Nephron progenitor cell (in vitro differentiated cells): ENCODE data around the gene PPP2R5E.

Experiments used
- DNase-seq: peaks from one replicate; pipeline ENCODE4 v3.0.0; 2021
- H3K27ac Mint-ChIP-seq: 2 replicates; pipeline ENCODE4 v1.8.0; 2021; ENCODE audit warnings: mild to moderate bottlenecking, moderate library complexity, mixed read lengths
- H3K27me3 Mint-ChIP-seq: 2 replicates; pipeline ENCODE4 v1.8.0; 2021; ENCODE audit warnings: mild to moderate bottlenecking, low read depth, mixed read lengths; ENCODE audit not compliant: poor library complexity
- H3K36me3 Mint-ChIP-seq: 2 replicates; pipeline ENCODE4 v1.8.0; 2021; ENCODE audit warnings: low read depth, mixed read lengths
- H3K4me1 Mint-ChIP-seq: 2 replicates; pipeline ENCODE4 v1.8.0; 2021; ENCODE audit warnings: mixed read lengths
- H3K4me3 Mint-ChIP-seq: 2 replicates; pipeline ENCODE4 v1.8.0; 2021; ENCODE audit warnings: mild to moderate bottlenecking, moderate library complexity, mixed read lengths
- H3K9me3 Mint-ChIP-seq: 2 replicates; pipeline ENCODE4 v1.8.0; 2021; ENCODE audit warnings: mild to moderate bottlenecking, moderate library complexity, mixed read lengths
- CTCF ChIP-seq: fragments of 200-600 bp; sonication (generic); IDR thresholded peaks from 2 replicates; pipeline ENCODE4 v1.5.0; 2021; ENCODE audit warnings: antibody characterized with exemption

The PPP2R5E gene

GRCh38 chr14:63361790-63362189 is 181.4 kb downstream of the PPP2R5E start:
- peaks cover 37% of the 10 kb centered on the region for H3K36me3 Mint-ChIP-seq
- H3K9me3 Mint-ChIP-seq, result peaks cover 32% of the 10 kb centered on the region
- H3K27me3 Mint-ChIP-seq, result peaks cover 4% of the 10 kb centered on the region
- no peak for DNase-seq
- no peak overlapping the region for H3K4me3 Mint-ChIP-seq
- H3K27ac Mint-ChIP-seq, result peak overlapping the region; percentile 94
- no peak for TF ChIP-seq CTCF
- peaks cover 24% of the 10 kb centered on the region for H3K4me1 Mint-ChIP-seq

DNA sequence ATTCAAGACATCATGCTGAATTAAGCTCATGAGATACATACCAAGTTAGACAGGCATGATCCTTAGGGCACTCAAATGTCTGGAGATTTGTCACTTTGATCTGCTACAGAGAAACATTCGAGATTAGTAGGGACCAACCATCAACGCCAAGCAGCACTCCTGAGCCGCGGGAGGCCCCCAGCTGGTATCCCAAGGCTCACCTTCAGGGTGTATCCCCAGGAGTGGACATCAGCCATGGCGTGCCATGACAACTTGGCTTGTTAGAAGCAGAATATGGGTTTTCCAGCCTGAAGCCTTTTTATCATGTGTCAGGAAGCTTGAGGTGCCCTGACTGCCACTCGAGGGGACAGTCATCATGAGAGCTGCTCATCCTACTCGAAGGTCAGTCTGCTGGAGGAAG is 185.3 kb downstream of the PPP2R5E start:
- TF ChIP-seq CTCF, result no peak
- Mint-ChIP-seq H3K27me3 (peaks cover 8% of the 10 kb centered on the region), H3K4me3 (no peak overlapping the region), H3K9me3 (no peaks in the 10 kb centered on the region), H3K27ac (no peak overlapping the region), H3K4me1 (peaks cover 30% of the 10 kb centered on the region), H3K36me3 (no peaks in the 10 kb centered on the region)
- DNase-seq, result no peak

DNA sequence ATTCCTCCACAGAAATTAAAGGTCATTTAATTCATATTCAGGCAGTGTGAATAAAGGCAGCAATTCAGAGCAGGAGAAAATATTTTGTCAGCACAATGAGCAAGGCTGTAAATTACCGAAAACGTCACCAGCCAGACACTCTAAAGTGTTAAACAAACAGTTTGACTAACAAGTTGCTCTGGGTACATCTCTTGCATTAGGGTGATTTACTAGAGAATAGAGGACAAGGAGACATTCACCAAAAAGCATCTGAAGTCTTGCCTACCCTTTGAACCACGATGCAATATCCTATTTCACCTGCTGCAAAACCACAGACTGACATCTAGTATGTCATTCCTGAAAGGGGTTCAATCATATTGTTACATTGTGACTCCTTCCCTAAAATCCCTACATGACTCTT is 197.4 kb downstream of the PPP2R5E start:
- TF ChIP-seq CTCF, result no peak
- H3K27me3 Mint-ChIP-seq, result peaks cover 17% of the 10 kb centered on the region
- H3K4me1 Mint-ChIP-seq, result peaks cover 25% of the 10 kb centered on the region
- H3K9me3 Mint-ChIP-seq, result peaks cover 5% of the 10 kb centered on the region
- DNase-seq, result no peak
- H3K27ac Mint-ChIP-seq, result peak overlapping the region; percentile 45
- H3K4me3 Mint-ChIP-seq, result no peak overlapping the region
- no peaks in the 10 kb centered on the region for H3K36me3 Mint-ChIP-seq

GRCh38 chr14:63344336-63344735 is 198.8 kb downstream of the PPP2R5E start:
- H3K27me3 Mint-ChIP-seq, result peaks cover 17% of the 10 kb centered on the region
- H3K27ac Mint-ChIP-seq, result no peak overlapping the region
- DNase-seq, result no peak
- no peaks in the 10 kb centered on the region for H3K36me3 Mint-ChIP-seq
- peaks cover 25% of the 10 kb centered on the region for H3K4me1 Mint-ChIP-seq
- TF ChIP-seq CTCF, result no peak
- H3K9me3 Mint-ChIP-seq, result peaks cover 5% of the 10 kb centered on the region
- H3K4me3 Mint-ChIP-seq, result no peak overlapping the region

DNA sequence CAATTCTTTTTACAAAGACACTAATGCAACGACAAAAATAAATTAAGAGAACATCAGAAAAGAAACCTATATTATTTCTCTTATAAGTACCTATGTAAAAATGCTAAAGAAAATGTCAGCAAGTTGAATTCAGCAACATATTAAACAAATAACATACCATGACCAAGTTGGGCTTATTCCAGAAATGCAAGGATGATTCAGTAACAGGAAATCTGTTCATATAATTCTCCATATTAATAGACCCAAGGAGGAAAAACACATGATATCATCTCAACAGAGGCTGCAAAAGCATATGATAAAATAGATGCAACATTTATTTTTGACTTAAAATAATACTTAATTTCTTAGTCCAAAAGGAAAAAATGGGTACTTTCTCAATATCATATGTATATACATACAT is 199.3 kb downstream of the PPP2R5E start:
- H3K4me3 Mint-ChIP-seq, result no peak overlapping the region
- H3K4me1 Mint-ChIP-seq, result peaks cover 25% of the 10 kb centered on the region
- DNase-seq, result no peak
- no peak overlapping the region for H3K27ac Mint-ChIP-seq
- H3K36me3 Mint-ChIP-seq, result no peaks in the 10 kb centered on the region
- peaks cover 7% of the 10 kb centered on the region for H3K9me3 Mint-ChIP-seq
- TF ChIP-seq CTCF, result no peak
- peaks cover 19% of the 10 kb centered on the region for H3K27me3 Mint-ChIP-seq

- peak overlapping the region; percentile 75 for H3K27ac Mint-ChIP-seq
- DNase-seq, result no peak
- H3K9me3 Mint-ChIP-seq, result peaks cover 13% of the 10 kb centered on the region
- TF ChIP-seq CTCF, result no peak
- no peaks in the 10 kb centered on the region for H3K36me3 Mint-ChIP-seq
- no peak overlapping the region for H3K4me3 Mint-ChIP-seq
- peaks cover 25% of the 10 kb centered on the region for H3K4me1 Mint-ChIP-seq
- peaks cover 17% of the 10 kb centered on the region for H3K27me3 Mint-ChIP-seq
These were observed 200.8 kb downstream of the PPP2R5E start for GRCh38 chr14:63342371-63342770.
